Choroid plexus epithelial cell (primary cell): ENCODE data around the gene ANKRD10.

ENCODE experiments used
- DNase-seq: peaks from one replicate; pipeline ENCODE4 v3.0.0-alpha.2; 2010; ENCODE audit warnings: low read depth
- H3K4me3 ChIP-seq: 2 replicates; pipeline ENCODE4 v1.5.1; 2011; ENCODE audit warnings: low read depth, mild to moderate bottlenecking, control low read depth, low read length, moderate library complexity
- TF ChIP-seq, protein P1 (sequence below): conservative IDR thresholded peaks from 2 replicates; pipeline ENCODE4 v1.5.1; 2011; ENCODE audit warnings: low read depth, mild to moderate bottlenecking, control low read depth, inconsistent platforms, low read length, moderate library complexity

ANKRD10 gene

DNA sequence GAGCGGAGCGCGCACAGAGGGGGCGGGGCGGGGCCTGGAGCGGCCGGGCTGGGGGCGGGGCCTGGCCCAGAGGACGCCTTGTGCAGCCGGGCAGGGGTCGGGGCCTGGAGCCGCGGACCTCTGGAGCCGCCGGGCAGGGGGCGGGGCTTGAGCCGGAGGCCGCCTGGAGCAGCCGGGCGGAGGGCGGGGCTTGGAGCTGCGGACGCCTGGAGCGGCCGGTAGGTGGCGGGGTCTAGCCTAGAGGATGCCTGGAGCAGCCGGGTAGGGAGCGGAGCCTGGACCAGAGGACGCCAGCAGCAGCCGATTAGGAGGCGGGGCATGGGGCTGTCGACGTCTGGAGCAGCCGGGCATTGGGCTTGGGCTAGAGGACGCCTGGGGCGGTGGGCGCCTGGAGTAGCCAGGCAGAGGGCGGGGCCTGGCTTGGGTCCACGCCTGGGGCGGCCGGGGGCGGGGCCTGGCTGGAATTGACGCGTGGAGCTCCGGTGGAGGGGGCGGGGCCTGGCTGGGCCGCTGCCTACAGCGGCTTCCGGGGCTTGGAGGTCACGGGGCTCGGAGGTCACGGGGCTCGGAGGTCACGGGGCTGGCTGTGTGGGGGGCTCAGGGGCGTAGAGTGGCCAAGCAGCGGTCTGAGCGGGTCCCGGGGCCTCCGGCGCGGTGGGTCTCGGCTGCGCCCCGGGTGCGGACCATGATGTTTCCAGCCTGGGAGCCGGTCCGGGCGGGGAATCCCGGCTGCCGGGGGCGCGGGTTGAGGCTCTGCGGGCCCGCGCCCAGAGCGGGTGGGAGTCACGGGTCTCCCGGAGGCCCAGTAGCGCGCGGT lies at the start of gene ANKRD10:
Gene ANKRD10 (minus strand): TSS at position 13 of the 817 bp plus-strand sequence. CDS start 135 bp downstream, outside the sequence.
- peak; percentile 100 for DNase-seq
- H3K4me3 ChIP-seq: peak within 1 kb of the TSS; percentile 94
- TF ChIP-seq, protein P1, sequence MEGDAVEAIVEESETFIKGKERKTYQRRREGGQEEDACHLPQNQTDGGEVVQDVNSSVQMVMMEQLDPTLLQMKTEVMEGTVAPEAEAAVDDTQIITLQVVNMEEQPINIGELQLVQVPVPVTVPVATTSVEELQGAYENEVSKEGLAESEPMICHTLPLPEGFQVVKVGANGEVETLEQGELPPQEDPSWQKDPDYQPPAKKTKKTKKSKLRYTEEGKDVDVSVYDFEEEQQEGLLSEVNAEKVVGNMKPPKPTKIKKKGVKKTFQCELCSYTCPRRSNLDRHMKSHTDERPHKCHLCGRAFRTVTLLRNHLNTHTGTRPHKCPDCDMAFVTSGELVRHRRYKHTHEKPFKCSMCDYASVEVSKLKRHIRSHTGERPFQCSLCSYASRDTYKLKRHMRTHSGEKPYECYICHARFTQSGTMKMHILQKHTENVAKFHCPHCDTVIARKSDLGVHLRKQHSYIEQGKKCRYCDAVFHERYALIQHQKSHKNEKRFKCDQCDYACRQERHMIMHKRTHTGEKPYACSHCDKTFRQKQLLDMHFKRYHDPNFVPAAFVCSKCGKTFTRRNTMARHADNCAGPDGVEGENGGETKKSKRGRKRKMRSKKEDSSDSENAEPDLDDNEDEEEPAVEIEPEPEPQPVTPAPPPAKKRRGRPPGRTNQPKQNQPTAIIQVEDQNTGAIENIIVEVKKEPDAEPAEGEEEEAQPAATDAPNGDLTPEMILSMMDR: peak; percentile 78

DNA sequence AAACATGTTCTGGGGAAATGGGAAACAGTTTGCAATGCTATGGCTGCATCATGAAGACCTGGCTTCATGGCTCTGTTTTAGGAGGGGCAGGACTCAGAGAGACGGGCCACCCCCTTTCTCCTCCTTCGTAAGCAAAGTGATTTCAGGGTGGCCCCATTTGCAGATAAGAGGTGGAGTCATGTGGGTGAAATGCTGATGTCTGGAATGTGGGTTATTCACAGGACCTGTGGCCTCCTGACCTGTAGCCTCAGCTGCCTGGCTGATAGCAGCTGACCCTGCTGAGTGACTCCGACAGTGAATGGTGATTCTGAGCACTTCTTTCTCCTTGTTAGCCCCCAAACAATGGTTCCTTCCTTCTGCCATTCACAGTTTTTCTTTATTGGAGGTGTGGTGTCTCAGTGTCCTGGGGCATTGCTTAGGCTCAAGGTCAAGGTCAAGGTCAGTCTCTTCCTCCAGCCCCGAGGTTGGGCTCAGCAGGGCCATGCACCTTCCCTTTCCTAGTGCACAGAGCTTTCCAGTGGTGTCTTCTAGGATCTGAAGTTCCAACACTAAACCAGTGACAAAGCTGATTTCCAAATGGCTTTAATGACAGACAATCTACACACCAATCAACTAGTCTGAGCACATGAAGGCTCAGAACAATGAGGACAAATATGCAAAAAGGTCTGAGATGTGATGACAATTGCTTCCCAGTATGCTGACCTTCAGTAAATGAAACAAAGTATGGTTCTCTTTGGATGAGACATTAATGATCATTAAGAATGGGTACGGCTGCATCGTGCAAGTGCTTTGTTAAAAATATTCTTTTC lies 49.6 kb upstream of the ANKRD10 start:
- TF ChIP-seq, protein P1: no peak
- no peak for DNase-seq
- no peak overlapping the region for H3K4me3 ChIP-seq

DNA sequence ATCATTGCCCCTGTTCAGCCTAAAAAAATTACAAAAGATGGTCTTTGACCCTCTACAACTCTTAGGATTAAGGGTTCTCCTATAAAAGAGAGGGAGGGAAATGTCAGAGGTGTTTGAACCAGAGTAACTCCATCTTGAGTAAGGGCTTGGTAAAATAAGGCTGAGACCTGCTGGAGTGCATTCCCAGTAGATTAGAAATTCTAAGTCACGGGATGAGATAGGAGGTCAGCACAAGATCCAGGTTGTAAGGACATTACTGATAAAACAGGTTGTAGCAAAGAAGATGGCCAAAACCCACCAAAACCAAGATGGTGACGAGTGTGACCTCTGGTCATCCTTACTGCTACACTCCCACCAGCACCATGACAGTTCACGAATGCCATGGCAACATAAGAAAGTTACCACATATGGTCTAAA lies 48.7 kb upstream of the ANKRD10 start:
- TF ChIP-seq, protein P1: no peak
- H3K4me3 ChIP-seq: no peak overlapping the region
- DNase-seq: no peak

DNA sequence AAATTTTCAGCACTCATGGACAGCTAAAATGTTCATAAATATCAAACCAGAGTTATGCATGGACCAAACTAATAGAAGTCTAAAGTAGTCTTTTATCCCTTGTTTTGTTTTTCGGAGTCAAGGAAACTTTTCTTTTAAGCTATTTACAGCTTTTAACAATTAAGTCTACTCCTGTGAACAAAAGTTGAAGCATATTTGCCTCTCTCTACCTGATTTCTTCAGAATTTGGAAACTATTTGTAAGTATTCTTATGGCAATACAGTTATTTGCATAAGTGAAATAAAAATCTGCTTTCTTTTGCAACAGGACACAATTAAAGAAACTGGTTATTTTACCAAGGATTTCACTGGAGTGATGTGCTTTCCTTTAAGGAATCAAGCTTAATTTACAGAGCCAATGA lies 47.1 kb upstream of the ANKRD10 start:
- H3K4me3 ChIP-seq: no peak overlapping the region
- TF ChIP-seq, protein P1: no peak
- DNase-seq: no peak

DNA sequence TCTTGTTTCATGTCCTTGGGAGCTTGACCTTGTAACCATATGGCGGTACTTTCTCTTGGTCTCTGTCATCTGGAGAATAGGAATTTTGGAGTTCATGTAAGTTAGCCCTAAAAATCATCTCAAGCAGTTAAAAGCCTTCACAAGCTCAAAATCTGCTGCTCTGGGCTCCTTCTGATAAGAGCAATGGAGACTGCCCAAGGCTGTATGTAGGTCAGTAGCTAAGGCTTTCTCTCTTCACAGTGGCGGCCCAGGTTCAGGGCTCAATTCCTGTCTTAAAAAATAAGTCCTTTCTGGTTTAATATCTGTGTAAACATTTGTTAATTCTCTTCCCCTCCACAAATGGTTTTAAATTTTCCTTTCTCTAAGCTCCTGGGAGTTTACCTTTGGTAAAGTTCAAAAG lies 45.3 kb upstream of the ANKRD10 start:
- no peak for DNase-seq
- H3K4me3 ChIP-seq: no peak overlapping the region
- TF ChIP-seq, protein P1: no peak

DNA sequence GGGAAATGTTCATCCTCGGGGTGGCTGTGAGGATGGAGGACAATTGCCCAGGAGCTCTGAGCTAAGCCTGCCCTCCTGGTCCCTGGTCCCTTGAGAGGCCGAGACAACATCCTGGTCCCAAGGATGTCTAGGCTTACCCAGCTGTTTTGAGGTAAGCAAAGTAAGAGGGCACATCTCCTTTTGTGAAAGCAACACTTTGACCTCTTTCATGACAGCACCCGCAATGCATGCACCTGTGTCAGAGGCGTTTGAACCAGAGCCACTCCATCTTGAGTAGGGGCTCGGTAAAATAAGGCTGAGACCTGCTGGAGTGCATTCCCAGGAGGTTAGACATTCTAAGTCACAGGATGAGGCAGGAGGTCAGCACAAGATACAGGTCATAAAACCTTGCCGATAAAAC lies 43.1 kb upstream of the ANKRD10 start:
- TF ChIP-seq, protein P1: no peak
- no peak for DNase-seq
- H3K4me3 ChIP-seq: no peak overlapping the region
